Posterior vena cava (tissue), 2 donors: Measurements from ENCODE around the gene SPDYE3. TPM values are rescaled to one million over a fixed set of nuclear protein-coding genes. Genes with fewer than 3 reads are reported as not detected.
"Not testable (repeated sequence)": the region's sequence is repeated elsewhere in the genome, so short reads cannot be mapped to it uniquely, and the experiment has no call there.

Experiments used
- DNase-seq: peaks from one replicate; pipeline ENCODE4 v3.0.0-alpha.2; 2020; ENCODE audit warnings: low spot score
- intact Hi-C, 2 donors: fragments of 100-400 bp; cut with DNase I; formaldehyde crosslinking; loops; one replicate each; pipeline versions ENCODE4 v1.14.1 to v1.14.2; 2022 to 2023
- total RNA-seq, 2 donors: library from RNA; stranded (reverse); fragmentation: NEBNext Ultra II Directional; extraction: Animal tissue kit (Norgen Biotek cat#: 25700); gene quantifications; one replicate each; pipeline ENCODE4 v1.2.1, GENCODE V29; 2021
- donor health status: DM: yes; HTN: yes; CAD: no.
- donor health status: DM: yes; HTN: yes; CAD: no.

Gene SPDYE3
- total RNA-seq, 2 donors from 2014 or later = not detected

DNA sequence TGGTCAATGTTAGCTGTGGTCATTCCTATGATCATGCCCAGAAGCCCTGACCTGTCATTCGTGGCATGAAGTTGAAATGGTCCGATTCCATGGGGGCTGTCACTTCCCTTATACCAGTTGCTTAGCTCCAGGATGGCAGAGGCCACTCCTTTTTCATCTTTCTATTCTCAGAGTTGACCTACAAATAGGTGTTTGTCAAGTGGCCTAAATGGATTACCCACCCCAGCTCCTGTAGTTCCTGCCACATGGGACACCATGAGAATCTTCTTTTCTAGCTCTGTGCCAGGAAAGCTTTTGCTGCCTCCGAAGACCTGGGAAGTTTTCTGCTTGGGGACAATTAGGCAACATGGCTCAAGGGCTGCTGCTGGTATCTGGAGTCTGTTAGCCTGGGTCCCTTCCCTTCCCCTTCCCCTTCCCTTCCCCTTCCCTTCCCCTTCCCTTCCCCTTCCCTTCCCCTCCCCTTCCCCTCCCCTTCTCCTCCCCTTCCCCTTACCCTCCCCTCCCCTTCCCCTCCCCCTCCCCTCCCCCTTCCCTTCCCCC, 25.4 kb upstream of the SPDYE3 start:
- intact Hi-C loops, DNase-seq: not testable (repeated sequence)

GRCh38 chr7:100283147-100283546, 24.4 kb upstream of the SPDYE3 start:
- intact Hi-C loops, DNase-seq: not testable (repeated sequence)

- intact Hi-C loops, DNase-seq: not testable (repeated sequence)
These were observed 20.1 kb upstream of the SPDYE3 start for GRCh38 chr7:100287191-100287969.

DNA sequence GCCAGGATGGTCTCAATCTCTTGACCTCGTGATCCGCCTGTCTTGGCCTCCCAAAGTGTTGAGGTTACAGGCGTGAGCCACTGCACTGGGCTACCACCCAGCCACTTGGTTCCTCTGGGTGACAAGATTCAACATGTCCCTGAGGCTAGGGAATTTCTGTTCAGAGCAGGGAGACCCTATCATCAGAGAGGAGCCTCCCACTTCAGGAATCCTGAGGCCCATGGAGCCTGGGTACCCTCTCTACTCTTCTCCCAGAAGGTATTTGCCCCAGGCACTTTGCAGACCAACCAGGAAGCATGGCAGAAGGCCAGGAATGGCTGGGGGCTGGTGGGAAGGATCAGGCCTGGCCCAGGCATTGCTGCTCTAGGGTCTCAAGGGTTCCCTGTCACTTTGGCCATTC, 19.2 kb upstream of the SPDYE3 start:
- DNase-seq, intact Hi-C loops: not testable (repeated sequence)

DNA sequence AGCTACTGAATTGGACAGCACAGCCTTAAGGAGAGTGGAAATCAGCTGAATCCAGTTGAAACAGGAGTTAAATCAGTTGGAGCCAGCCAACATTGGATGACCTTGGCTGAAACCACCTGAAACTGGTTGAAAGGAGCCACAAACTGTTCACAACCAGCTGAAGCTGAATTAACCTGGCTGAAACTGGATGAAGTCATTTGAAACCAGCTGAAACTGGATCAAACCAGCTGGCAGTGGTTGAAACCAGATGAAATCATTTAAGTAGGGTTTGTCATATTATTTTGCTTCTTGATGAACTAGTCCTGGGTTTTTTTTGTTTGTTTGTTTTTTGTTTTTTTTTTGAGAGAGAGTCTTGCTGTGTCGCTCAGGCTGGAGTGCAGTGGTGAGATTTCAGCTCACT, 15.3 kb upstream of the SPDYE3 start:
- DNase-seq, intact Hi-C loops: not testable (repeated sequence)

GRCh38 chr7:100295269-100295668, 12.2 kb upstream of the SPDYE3 start:
- intact Hi-C loops, DNase-seq: not testable (repeated sequence)

DNA sequence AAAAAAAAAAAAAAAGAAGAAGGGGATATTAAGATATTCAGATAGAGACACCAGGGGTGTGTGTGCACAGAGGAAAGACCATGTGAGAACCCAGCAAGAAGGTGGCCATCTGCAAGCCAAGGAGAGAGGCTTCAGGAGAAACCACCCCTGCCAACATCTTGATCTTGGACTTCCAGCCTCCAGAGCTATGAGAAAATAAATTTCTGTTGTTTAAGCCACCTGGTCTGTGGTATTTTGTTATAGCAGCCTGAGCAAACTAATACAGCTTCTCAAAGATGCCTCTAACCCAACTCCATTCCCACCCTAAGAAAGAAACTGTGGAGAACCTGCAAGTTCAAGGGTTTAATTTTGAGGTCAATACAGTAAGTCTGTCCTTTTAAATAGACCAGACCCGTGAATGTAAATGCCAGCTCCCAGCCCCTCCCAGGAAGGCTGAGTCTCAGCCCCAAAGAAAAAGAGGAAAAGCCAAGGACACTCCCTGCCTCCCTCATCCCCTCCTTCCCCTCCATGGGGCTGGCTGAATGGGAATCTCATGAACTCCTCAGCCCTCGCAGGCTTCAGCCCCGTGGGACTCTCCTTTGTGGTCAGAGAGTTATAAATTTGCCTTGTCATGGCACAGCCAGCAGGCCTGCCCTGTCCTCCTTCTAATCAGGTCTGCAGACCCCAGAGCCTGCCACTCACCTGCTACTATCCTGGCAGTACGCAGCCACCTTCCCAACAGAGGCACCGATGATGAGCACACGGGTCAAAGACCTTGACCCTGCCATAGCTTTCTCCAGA, 9.5 kb upstream of the SPDYE3 start:
- DNase-seq, intact Hi-C loops: not testable (repeated sequence)

GRCh38 chr7:100298632-100298895, 8.9 kb upstream of the SPDYE3 start:
- DNase-seq, intact Hi-C loops: not testable (repeated sequence)

DNA sequence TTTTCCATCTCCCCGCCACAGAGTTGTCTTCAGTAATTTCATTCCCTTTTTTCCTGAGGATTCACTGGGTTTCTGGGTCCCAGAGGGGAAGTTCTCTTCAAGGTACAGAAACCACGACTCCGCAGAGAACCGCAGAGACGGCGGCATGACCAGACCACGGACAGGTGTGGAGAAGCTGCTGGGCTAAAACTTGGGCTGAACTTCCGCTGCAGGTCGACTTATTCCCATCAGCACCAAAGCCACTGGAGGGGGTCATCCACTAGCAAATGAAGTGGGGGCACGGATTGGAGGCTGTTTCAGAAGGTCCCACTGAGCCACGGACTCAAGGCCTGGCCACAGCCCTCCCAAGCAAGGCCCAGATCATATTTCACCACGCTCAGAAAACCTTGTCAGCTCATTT, 3.0 kb upstream of the SPDYE3 start:
- DNase-seq, intact Hi-C loops: not testable (repeated sequence)

DNA sequence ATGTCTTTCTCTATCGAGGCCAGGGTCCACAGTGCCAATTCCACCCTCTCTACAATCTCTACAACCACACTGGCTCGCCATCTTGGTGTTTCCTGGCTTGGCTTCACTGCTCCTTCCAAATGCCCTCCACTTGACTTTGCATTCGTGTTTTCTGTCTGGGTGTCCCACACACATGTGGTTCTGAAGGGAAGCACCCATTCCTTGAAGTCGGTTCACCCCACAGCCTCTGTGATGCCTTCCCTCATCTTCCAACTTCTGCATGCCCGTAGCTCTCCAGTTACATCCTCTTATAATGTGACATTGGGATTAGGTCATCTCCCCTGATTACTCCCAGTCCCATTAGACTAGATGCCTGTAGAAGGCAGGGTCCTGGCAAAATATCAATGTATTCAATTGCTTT, 10.8 kb downstream of the SPDYE3 start:
- intact Hi-C loops, DNase-seq: not testable (repeated sequence)

GRCh38 chr7:100321648-100322047, 14.1 kb downstream of the SPDYE3 start:
- intact Hi-C loops, DNase-seq: not testable (repeated sequence)

GRCh38 chr7:100324194-100324593, 16.7 kb downstream of the SPDYE3 start:
- DNase-seq, intact Hi-C loops: not testable (repeated sequence)

DNA sequence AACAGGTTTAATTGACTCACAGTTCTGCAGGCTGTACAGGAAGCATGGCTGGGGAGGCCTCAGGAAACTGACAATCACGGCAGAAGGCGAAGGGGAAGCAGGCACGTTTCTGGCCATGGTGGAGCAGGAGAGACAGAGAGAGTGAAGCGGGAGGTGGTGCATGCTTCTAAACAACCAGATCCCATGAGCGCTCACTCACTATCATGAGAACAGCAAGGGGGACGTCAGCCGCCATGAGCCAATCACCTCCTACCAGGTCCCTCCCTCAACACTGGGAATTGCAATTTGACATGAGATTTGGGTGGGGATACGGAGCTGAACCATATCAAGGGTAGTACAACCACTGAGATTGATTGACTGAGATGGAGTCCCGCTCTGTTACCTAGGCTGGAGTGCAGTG, 18.2 kb downstream of the SPDYE3 start:
- DNase-seq, intact Hi-C loops: not testable (repeated sequence)

GRCh38 chr7:100326914-100327313, 19.4 kb downstream of the SPDYE3 start:
- intact Hi-C loops, DNase-seq: not testable (repeated sequence)

GRCh38 chr7:100335566-100336466, 28.3 kb downstream of the SPDYE3 start:
- DNase-seq = peak; percentile 97
- intact Hi-C loops = not testable (repeated sequence)

DNA sequence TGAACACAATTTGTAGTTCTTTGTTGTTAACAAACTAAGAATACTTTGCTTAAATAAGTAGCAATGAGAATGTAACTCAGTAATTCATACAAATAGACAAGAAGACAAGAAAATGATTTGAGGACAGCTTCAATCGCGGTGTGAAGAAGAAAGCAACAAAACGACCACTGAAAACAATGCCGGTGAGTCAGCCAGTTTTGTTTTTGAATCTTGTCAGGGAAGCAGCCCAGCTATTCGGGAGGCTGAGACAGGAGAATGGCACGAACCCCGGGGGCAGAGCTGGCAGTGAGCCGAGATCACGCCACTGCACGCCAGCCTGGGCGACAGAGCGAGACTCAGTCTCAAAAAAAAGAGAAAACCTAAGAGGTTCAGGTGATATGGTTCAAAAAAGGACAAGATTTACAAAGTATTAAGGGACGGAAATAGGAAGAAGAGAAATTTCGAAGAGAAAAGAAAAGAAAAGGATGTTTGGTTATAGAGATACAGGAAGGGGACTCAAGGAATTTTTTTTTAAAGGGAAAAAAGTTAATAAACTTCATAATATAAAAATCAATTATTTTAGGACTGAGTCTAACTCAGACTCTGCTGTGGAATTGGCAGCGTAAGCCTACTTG, 30.7 kb downstream of the SPDYE3 start:
- intact Hi-C loops, DNase-seq: not testable (repeated sequence)

- intact Hi-C loops, DNase-seq: not testable (repeated sequence)
These were observed 33.8 kb downstream of the SPDYE3 start for GRCh38 chr7:100341286-100341685.

GRCh38 chr7:100342765-100343164, 35.3 kb downstream of the SPDYE3 start:
- intact Hi-C loops = no loop called here
- no peak for DNase-seq

DNA sequence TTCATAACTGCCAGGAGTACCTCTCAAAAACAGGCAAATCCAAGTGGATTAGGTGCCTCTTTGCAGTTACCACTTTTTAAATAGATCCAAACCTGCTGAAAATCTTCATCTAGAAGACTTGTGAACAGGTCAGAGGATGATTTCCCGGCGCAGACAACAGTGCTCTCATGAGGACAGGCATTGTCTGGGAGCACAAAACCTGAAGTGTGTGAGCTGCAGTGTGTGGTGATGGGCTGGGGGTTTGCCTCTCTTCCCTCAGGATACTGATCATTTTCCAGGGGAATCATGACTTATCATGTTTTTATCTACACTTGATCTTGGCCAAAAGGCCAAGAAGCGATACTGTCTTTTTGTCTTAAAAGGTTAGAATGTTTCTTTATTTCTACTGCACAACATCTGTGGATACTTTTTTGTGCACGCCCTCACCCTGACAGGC, 36.6 kb downstream of the SPDYE3 start:
- DNase-seq, intact Hi-C loops: not testable (repeated sequence)
